Vagina (tissue), 2 donors: ENCODE measurements around the gene SCUBE1. TPM values are rescaled to one million over a fixed set of nuclear protein-coding genes. Genes with fewer than 3 reads are reported as not detected.

Source experiments
- DNase-seq, 2 donors: peaks; one replicate each; pipeline ENCODE4 v3.0.0-alpha.2; 2017; ENCODE audit errors: extremely low spot score in 2 of 2
- H3K27ac ChIP-seq: fragments of 200-600 bp; sonication (generic); one replicate; pipeline ENCODE4 v1.5.1; 2019
- H3K27me3 ChIP-seq: fragments of 200-600 bp; sonication (generic); one replicate; pipeline ENCODE4 v1.5.1; 2019
- H3K36me3 ChIP-seq, 2 donors: fragments of 200-600 bp; sonication (generic); one replicate each; pipeline ENCODE4 v1.5.1; 2017 to 2019
- H3K4me1 ChIP-seq: fragments of 200-600 bp; sonication (generic); one replicate; pipeline ENCODE4 v1.5.1; 2019
- H3K4me3 ChIP-seq, 2 donors: fragments of 200-600 bp; sonication (generic); 1 replicate in 1 of 2; 2 replicates in 1 of 2; pipeline ENCODE4 v1.5.1; 2016 to 2019
- H3K9me3 ChIP-seq: fragments of 200-600 bp; sonication (generic); one replicate; pipeline ENCODE4 v1.5.1; 2019
- POLR2A ChIP-seq, 2 donors: fragments of 450-650 bp; IDR thresholded peaks; one replicate each; pipeline ENCODE4 v1.6.1; 2017; ENCODE audit warnings: antibody characterized with exemption in 2 of 2, mild to moderate bottlenecking in 2 of 2, moderate library complexity in 2 of 2
- POLR2AphosphoS5 ChIP-seq, 2 donors: sonication (generic); formaldehyde crosslinking; IDR thresholded peaks; one replicate each; pipeline ENCODE4 v1.9.0; 2017; ENCODE audit warnings: antibody characterized with exemption in 2 of 2, mild to moderate bottlenecking in 2 of 2, low read depth in 1 of 2; ENCODE audit not compliant: insufficient read depth in 1 of 2
- intact Hi-C: fragments of 100-400 bp; cut with DNase I; formaldehyde crosslinking; loops from one replicate; pipeline ENCODE4 v1.15.1; 2023
- total RNA-seq: library from RNA; depleted of rRNA; stranded (reverse); fragments of >200 nt; gene quantifications from one replicate; pipeline ENCODE4 v1.2.3, GENCODE V29; 2016
- TF ChIP-seq, protein P1 (sequence below), 3 experiments: fragments of 450-650 bp in 2 of 3; fragments of 200-600 bp in 1 of 3; sonication (generic) in 1 of 3; IDR thresholded peaks; one replicate each; pipeline ENCODE4 v1.5.1; 2017 to 2019; ENCODE audit warnings: antibody characterized with exemption in 3 of 3, mild to moderate bottlenecking in 2 of 3, moderate library complexity in 2 of 3

SCUBE1 gene
- total RNA-seq, 1 donor from 2014 or later: 6.9 TPM

DNA sequence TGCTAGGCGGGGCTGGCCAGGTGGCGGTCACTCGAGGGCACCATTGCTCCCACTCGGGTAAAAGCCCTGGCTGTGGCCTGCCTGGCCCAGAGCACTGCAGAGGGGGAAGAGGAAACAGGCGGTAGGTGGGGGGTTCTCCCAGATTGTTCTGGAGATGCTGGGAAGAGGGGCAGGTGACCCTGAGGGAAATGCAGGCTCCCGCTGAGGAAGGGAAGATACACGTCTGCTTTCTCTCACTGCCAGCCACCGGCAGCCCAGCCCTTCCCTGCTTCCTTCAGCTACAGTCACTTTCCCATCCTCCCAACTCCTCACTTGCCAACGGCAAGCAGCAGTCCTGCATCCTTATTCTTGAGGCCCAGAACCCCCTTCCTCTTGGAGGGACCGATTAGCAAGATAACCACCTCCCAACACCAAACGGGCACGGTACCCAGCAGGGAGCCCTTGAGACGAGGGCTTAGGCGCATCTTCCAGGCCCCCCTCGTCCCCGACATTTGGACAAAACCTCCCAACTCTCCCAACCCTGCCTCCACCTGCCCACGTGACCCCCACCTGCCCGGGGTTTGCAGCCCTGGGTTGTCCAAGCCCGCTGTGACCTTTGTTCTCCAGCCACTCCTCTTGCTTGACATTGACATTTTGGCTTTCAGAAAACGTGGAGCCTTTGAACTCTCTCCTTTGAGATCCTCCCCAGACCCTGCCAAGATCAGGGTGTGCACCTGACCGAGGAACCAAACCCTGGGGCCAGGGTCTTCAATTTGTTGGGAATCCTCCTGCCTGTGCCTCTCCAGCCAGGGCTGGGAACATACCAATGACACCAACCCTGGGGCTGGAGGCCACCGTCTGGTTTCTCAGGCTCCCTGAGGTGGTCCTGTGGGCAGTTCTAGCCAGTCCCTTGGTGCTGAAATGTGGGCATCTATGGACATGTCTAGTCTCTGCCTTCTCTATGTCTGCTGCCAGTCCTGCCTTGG, 107.4 kb downstream of the SCUBE1 start:
- no peaks in the 10 kb centered on the region for H3K4me1 ChIP-seq
- H3K27me3 ChIP-seq: no peaks in the 10 kb centered on the region
- H3K9me3 ChIP-seq: no peaks in the 10 kb centered on the region
- H3K36me3 ChIP-seq: no peaks in the 10 kb centered on the region
- no peak overlapping the region for H3K27ac ChIP-seq
- TF ChIP-seq, protein P1, sequence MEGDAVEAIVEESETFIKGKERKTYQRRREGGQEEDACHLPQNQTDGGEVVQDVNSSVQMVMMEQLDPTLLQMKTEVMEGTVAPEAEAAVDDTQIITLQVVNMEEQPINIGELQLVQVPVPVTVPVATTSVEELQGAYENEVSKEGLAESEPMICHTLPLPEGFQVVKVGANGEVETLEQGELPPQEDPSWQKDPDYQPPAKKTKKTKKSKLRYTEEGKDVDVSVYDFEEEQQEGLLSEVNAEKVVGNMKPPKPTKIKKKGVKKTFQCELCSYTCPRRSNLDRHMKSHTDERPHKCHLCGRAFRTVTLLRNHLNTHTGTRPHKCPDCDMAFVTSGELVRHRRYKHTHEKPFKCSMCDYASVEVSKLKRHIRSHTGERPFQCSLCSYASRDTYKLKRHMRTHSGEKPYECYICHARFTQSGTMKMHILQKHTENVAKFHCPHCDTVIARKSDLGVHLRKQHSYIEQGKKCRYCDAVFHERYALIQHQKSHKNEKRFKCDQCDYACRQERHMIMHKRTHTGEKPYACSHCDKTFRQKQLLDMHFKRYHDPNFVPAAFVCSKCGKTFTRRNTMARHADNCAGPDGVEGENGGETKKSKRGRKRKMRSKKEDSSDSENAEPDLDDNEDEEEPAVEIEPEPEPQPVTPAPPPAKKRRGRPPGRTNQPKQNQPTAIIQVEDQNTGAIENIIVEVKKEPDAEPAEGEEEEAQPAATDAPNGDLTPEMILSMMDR (IDR thresholded peaks at IDR 0.05): no peak
- TF ChIP-seq POLR2AphosphoS5 (IDR thresholded peaks at IDR 0.05; ENCODE audit: insufficient read depth in 1 of 2, low read depth in 1 of 2): no peak
- no peak for TF ChIP-seq POLR2A (IDR thresholded peaks at IDR 0.05)
- intact Hi-C loops: no loop called here
- no peak for DNase-seq
- no peak overlapping the region for H3K4me3 ChIP-seq

DNA sequence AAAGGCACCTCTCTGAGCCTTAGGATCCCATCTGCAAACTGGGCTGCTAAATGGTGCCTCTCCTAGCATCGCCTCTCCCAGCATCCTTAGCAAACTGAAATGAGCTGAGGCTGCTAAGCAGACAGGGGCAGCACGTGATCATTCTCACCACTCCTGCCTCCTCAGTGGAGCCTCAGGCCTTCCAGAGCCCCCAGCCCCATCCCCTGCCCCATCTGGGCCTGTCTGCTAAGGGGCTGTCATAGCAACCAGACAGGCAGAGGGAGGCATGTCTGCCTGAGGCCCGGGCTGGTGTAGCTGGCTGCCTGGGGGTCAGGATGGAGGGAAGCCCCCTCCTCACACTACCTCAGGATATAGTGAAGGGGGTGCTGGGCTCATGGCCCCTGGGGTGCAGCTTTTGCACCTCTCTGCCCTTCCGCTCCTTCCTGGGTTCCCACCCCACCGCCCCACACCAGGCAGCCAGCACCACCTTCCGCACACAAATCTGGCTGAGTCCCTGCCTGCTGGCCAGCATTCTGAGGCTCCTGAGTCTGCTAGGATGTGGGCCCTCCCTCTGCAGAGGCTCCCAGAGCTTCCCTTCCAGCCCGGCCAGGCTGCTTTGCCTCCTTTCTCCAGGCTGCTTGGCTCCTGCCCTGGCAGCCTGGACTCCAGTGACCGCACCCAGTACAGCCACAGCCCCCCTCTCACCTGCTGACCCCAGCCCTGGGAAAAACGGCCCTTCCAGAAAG, 108.7 kb downstream of the SCUBE1 start:
- H3K36me3 ChIP-seq: no peaks in the 10 kb centered on the region

GRCh38 chr22:43233529-43233928, 109.6 kb downstream of the SCUBE1 start:
- intact Hi-C loops: no loop called here
- H3K27me3 ChIP-seq: no peaks in the 10 kb centered on the region
- no peak overlapping the region for H3K4me3 ChIP-seq
- H3K9me3 ChIP-seq: no peaks in the 10 kb centered on the region
- H3K4me1 ChIP-seq: no peaks in the 10 kb centered on the region
- no peak overlapping the region for H3K27ac ChIP-seq
- H3K36me3 ChIP-seq: no peaks in the 10 kb centered on the region
- TF ChIP-seq POLR2A (IDR thresholded peaks at IDR 0.05) (no peak), POLR2AphosphoS5 (IDR thresholded peaks at IDR 0.05; ENCODE audit: insufficient read depth in 1 of 2, low read depth in 1 of 2) (no peak)
- no peak for DNase-seq

More for the DNA sequence above, 108.7 kb downstream of the SCUBE1 start:
- intact Hi-C loops: no loop called here
- Histone ChIP-seq H3K27ac (no peak overlapping the region), H3K27me3 (no peaks in the 10 kb centered on the region), H3K9me3 (no peaks in the 10 kb centered on the region), H3K4me3 (no peak overlapping the region), H3K4me1 (no peaks in the 10 kb centered on the region)
- DNase-seq: no peak
- TF ChIP-seq POLR2AphosphoS5 (IDR thresholded peaks at IDR 0.05; ENCODE audit: insufficient read depth in 1 of 2, low read depth in 1 of 2) (no peak), POLR2A (IDR thresholded peaks at IDR 0.05) (no peak)
- TF ChIP-seq, protein P1 (IDR thresholded peaks at IDR 0.05): no peak

- H3K27me3 ChIP-seq: no peaks in the 10 kb centered on the region
- no peak for TF ChIP-seq POLR2AphosphoS5 (IDR thresholded peaks at IDR 0.05; ENCODE audit: insufficient read depth in 1 of 2, low read depth in 1 of 2)
- TF ChIP-seq POLR2A (IDR thresholded peaks at IDR 0.05): no peak
- TF ChIP-seq, protein P1 (IDR thresholded peaks at IDR 0.05): no peak
- H3K36me3 ChIP-seq: no peaks in the 10 kb centered on the region
- no peaks in the 10 kb centered on the region for H3K9me3 ChIP-seq
- H3K4me1 ChIP-seq: no peaks in the 10 kb centered on the region
- H3K27ac ChIP-seq: no peak overlapping the region
- H3K4me3 ChIP-seq: no peak overlapping the region
- intact Hi-C loops: no loop called here
- DNase-seq: no peak
Measured at GRCh38 chr22:43232445-43232844, 110.7 kb downstream of the SCUBE1 start.

DNA sequence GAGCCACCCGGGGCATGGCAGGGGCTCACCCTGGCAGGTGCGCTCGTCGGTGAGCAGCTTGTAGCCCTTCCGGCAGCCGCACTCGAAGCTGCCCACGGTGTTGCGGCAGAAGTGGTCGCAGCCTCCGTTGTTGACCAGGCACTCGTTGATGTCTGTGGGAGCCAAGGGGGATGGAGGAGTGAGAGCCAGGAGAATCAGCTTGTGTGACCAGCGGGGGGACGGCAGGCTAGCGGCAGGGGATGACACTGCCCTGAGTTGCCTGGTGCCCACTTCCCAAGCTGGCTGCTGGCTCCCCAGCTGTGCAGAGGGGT, 111.5 kb downstream of the SCUBE1 start:
- intact Hi-C loops: no loop called here
- no peaks in the 10 kb centered on the region for H3K27me3 ChIP-seq
- no peaks in the 10 kb centered on the region for H3K9me3 ChIP-seq
- TF ChIP-seq, protein P1 (IDR thresholded peaks at IDR 0.05): no peak
- TF ChIP-seq POLR2AphosphoS5 (IDR thresholded peaks at IDR 0.05; ENCODE audit: insufficient read depth in 1 of 2, low read depth in 1 of 2) (no peak), POLR2A (IDR thresholded peaks at IDR 0.05) (no peak)
- no peak for DNase-seq
- H3K4me3 ChIP-seq: no peak overlapping the region
- no peaks in the 10 kb centered on the region for H3K36me3 ChIP-seq
- H3K4me1 ChIP-seq: peaks cover 2% of the 10 kb centered on the region
- H3K27ac ChIP-seq: no peak overlapping the region
